ENCODE results near the gene PCYT2. TPM values are rescaled to one million over a fixed set of nuclear protein-coding genes. Genes with fewer than 3 reads are reported as not detected.

The PCYT2 gene
- total and polyA plus RNA-seq, 9 of the 15 experiments (the other 6 are each of a cell fraction or from before 2014, with no cell fraction given): 0.92 to 134 (median 82.5) TPM

DNA sequence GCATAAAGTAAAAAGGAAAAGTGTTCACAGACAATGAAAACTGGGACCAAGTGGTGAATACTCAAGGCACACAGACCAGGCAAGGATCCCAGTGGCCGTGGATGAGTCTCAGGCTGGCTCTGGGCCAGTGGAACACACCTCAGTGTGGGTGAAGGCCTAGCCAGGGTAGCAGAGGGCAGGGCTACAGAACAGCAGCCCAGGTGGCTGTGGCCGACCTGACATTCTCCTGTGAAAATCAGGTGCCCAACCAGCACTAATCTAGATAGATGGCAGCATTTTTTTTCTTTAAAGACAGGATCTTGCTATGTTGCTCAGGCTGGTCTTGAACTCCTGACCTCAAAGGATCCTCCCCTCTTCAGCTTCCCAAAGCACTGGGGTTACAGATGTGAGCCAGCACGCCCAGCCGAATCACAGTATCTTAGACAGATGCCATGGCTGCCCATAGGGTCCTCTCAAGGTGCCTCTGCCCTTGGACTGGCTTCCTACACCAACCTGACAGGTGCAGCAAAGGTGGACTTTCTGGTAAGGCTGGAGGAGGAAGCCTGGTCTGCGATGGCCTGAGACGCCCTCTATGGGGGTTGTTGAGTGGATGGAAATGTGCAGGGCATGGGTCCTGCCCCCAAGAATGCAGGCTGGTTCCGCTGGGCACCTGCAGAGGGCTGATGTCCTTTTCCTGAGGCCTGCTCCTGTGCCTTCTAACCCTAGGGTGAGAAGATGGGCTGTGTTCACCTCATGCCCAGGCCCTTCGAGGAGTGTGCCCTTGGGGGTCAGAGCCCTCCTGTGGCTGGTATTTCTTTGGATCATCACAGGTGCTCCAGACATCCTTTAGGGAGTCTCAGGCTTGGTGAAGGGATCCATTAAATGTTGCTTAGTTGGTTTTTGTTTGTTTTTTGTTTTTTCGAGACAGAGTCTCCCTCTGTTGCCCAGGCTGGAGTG, 47.1 kb downstream of the PCYT2 start:
- Histone ChIP-seq H3K27ac (ENCODE audit: extremely low read depth, low read depth, low read length) (peak overlapping the region; percentile 23; the same call in 1 of the 3 replicates), H4K20me1 (replicated peaks; ENCODE audit: control insufficient read depth, insufficient read depth, low read length) (peaks cover 37% of the 10 kb centered on the region), H3K4me3 (no peak overlapping the region), H3K27me3 (ENCODE audit: control insufficient read depth in 2 of 2, insufficient read depth in 2 of 2, low read length in 2 of 2) (no peaks in the 10 kb centered on the region), H3K9ac (ENCODE audit: insufficient read depth in 1 of 2, low read depth in 2 of 2, low read length in 2 of 2) (peak overlapping the region; percentile 22 to 82; a peak in 3 of 4 replicates), H3K4me2 (ENCODE audit: insufficient read depth, low read length) (no peak overlapping the region), H3K4me1 (replicated peaks in 1 of 2; ENCODE audit: control insufficient read depth in 2 of 2, insufficient read depth in 2 of 2, low read length in 2 of 2) (peaks cover 29 to 74% of the 10 kb centered on the region in 2 experiments), H3K79me2 (ENCODE audit: control insufficient read depth, insufficient read depth, low read length) (peaks cover 66% of the 10 kb centered on the region), H3K9me3 (replicated peaks; ENCODE audit: control insufficient read depth, insufficient read depth, low read depth, low read length) (no peaks in the 10 kb centered on the region), H3K36me3 (ENCODE audit: control insufficient read depth, insufficient read depth, low read length) (peaks cover 65% of the 10 kb centered on the region), H3K9me1 (ENCODE audit: control insufficient read depth, insufficient read depth, low read length) (no peaks in the 10 kb centered on the region), H2AFZ (ENCODE audit: low read depth, low read length) (no peak overlapping the region)
- ChIA-PET POLR2A (interaction anchor here (0.9 to 2.2 kb wide), 9 partner anchors 12 to 142 kb away, joined by 3 to 9 read pairs (median 3); partner anchors contain the start of gene MCRIP1), CTCF (ENCODE audit: low intra/inter-chr PET ratio) (no interaction called here)
- BruUV-seq (replicated peaks): no TSS peak
- in situ Hi-C loops (cut with MboI): loop anchor here (5.0 kb wide), 1 partner anchor 132 kb away; no protein-coding TSS in a partner anchor
- intact Hi-C loops (cut with micrococcal nuclease): loop anchor here (5.0 kb wide), 1 partner anchor 42 kb away; no protein-coding TSS in a partner anchor
- TF ChIP-seq POLR2G (IDR thresholded peaks at IDR 0.05; ENCODE audit: low read depth, low read length) (peak; percentile 49; the same call in 1 of the 2 replicates), SRSF7 (optimal IDR thresholded peaks at IDR 0.05; ENCODE audit: low read depth, low read length) (no peak), MYNN (IDR thresholded peaks at IDR 0.05) (0 out of 2 replicates have a peak, but pooled peaks have one; percentile 38), MYNN (CRISPR knock-in tag; IDR thresholded peaks at IDR 0.05) (no peak), RBFOX2 (IDR thresholded peaks at IDR 0.05; ENCODE audit: low read depth, low read length) (peak; percentile 35; the same call in 1 of the 2 replicates), SUPT5H (IDR thresholded peaks at IDR 0.05) (0 out of 2 replicates have a peak, but pooled peaks have one; percentile 37), NFIC (IDR thresholded peaks at IDR 0.05) (peak; percentile 51; the same call in 1 of the 2 replicates), POLR2A (conservative IDR thresholded peaks at IDR 0.05) (0 out of 2 replicates have a peak, but pooled peaks have one; percentile 43), ZNF121 (CRISPR knock-in tag; conservative IDR thresholded peaks at IDR 0.05) (peak; percentile 23; the same call in 1 of the 2 replicates), POLR2AphosphoS5 (IDR thresholded peaks at IDR 0.05; ENCODE audit: control insufficient read depth, insufficient read depth, low read depth, low read length) (0 out of 2 replicates have a peak, but pooled peaks have one; percentile 14), ZNF644 (tag; IDR thresholded peaks at IDR 0.05; ENCODE audit: low read depth) (no peak), KDM5B (IDR thresholded peaks at IDR 0.05; ENCODE audit: insufficient replicate concordance, low read depth, low read length) (peak; percentile 31)
- TF ChIP-seq, protein P1, sequence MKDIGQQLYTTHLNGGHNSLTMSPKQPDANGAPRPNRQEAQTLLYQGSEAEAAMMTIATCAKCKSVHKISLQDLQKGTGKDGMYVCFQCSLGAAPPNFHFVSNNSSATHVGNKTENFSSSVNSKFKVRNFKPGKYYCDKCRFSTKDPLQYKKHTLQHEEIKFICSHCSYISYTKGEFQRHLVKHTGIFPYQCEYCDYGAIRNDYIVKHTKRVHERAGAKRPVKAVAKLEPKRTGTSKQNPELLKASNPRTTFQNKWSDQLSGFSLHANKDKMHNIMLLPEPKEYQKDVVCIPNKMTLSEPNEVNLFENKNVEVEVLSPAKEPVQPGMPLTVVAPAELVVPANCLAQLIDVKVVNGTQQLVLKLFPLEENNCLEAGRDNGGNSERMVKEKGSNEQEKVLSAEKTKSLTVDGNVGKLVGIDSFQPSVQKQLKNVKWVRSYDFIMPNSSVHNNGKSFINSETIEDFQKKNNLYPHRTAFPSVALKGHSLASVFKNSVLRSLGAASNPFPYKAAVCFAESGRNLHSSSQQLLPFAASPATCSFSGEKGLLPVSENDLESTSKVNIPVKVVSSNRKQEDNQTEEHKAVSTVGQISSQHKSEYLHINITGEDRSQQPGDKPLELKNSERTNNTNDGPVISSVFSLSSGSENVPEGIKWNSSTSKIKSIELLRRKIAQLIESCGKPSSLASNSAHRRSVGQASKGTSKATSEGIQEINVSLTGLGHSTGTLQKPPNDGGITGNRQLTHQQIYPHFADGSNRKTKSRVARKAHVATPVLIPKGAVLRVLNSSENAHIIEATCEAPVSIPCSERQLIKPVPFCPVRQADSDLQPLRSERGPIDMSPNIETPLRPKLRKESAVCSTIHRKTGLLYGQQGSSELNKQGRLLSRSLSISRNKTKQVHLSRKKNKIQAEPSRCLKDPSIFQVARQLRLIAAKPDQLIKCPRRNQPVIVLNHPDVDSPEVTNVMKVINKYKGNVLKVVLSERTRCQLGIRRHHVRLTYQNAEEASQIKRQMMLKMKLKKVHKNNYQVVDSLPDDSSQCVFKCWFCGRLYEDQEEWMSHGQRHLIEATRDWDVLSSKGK (CRISPR knock-in tag; IDR thresholded peaks at IDR 0.05): no peak
- TF ChIP-seq, protein P2, sequence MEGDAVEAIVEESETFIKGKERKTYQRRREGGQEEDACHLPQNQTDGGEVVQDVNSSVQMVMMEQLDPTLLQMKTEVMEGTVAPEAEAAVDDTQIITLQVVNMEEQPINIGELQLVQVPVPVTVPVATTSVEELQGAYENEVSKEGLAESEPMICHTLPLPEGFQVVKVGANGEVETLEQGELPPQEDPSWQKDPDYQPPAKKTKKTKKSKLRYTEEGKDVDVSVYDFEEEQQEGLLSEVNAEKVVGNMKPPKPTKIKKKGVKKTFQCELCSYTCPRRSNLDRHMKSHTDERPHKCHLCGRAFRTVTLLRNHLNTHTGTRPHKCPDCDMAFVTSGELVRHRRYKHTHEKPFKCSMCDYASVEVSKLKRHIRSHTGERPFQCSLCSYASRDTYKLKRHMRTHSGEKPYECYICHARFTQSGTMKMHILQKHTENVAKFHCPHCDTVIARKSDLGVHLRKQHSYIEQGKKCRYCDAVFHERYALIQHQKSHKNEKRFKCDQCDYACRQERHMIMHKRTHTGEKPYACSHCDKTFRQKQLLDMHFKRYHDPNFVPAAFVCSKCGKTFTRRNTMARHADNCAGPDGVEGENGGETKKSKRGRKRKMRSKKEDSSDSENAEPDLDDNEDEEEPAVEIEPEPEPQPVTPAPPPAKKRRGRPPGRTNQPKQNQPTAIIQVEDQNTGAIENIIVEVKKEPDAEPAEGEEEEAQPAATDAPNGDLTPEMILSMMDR (IDR thresholded peaks at IDR 0.05 in 2 of 3, conservative IDR thresholded peaks at IDR 0.05 in 1 of 3; ENCODE audit: insufficient read depth in 2 of 3, low read depth in 1 of 3, low read length in 3 of 3): peak; percentile 5 to 22 (median 14); a peak in 2 of 6 replicates
- WGBS (ENCODE audit: insufficient coverage, low coverage, missing lambda C conversion rate): 84% methylated on average over 9 of the region's 9 CpGs
- FAIRE-seq (peak; percentile 6), ATAC-seq (no peak), DNase-seq (ENCODE audit: extremely low read depth in 1 of 4, low spot score in 3 of 4) (no peak)
